ENCODE results near the gene TAS1R1.
"Not testable (repeated sequence)": the region's sequence is repeated elsewhere in the genome, so short reads cannot be mapped to it uniquely, and the experiment has no call there.

Gene TAS1R1

GRCh38 chr1:6523566-6523965 lies 31.5 kb upstream of the TAS1R1 start:
- no peak for DNase-seq

- no peak for DNase-seq
These were observed 28.8 kb upstream of the TAS1R1 start for GRCh38 chr1:6526316-6526715.

- DNase-seq = no peak
These were observed 26.6 kb upstream of the TAS1R1 start for GRCh38 chr1:6528492-6528891.

- no peak for DNase-seq
These were observed 24.5 kb upstream of the TAS1R1 start for GRCh38 chr1:6530504-6531160.

GRCh38 chr1:6531996-6532395 lies 23.1 kb upstream of the TAS1R1 start:
- no peak for DNase-seq

GRCh38 chr1:6534248-6534822 lies 20.8 kb upstream of the TAS1R1 start:
- no peak for DNase-seq

- no peak for DNase-seq
These were observed 19.9 kb upstream of the TAS1R1 start for GRCh38 chr1:6535214-6535613.

GRCh38 chr1:6536291-6536690 lies 18.8 kb upstream of the TAS1R1 start:
- DNase-seq = no peak

GRCh38 chr1:6538956-6539355 lies 16.2 kb upstream of the TAS1R1 start:
- DNase-seq = no peak

- peak in 1 of 2 donors; percentile 8 for DNase-seq
These were observed 10.3 kb upstream of the TAS1R1 start for GRCh38 chr1:6544831-6545230.

- no peak for DNase-seq
These were observed 9.6 kb upstream of the TAS1R1 start for GRCh38 chr1:6545276-6546112.

- no peak for DNase-seq
These were observed 8.8 kb upstream of the TAS1R1 start for GRCh38 chr1:6546326-6546725.

- DNase-seq = no peak
These were observed 7.8 kb upstream of the TAS1R1 start for GRCh38 chr1:6547301-6547700.

GRCh38 chr1:6554031-6554906 lies 838 bp upstream of the TAS1R1 start, which contains the start of gene NOL9:
NOL9 (minus strand) TSS chr1:6554513; CDS start chr1:6554502, 11 bp downstream.
- peak; percentile 90 to 95 for DNase-seq

- no peak for DNase-seq
These were observed 2.5 kb downstream of the TAS1R1 start for GRCh38 chr1:6557597-6557996.

- not testable (repeated sequence) for DNase-seq
These were observed 4.1 kb downstream of the TAS1R1 start for GRCh38 chr1:6559161-6559560.

- no peak for DNase-seq
These were observed 5.2 kb downstream of the TAS1R1 start for GRCh38 chr1:6560267-6560666.

GRCh38 chr1:6569033-6569432 lies 13.9 kb downstream of the TAS1R1 start:
- no peak for DNase-seq

GRCh38 chr1:6570100-6570499 lies 15.0 kb downstream of the TAS1R1 start:
- no peak for DNase-seq

GRCh38 chr1:6570987-6571386 lies 15.9 kb downstream of the TAS1R1 start:
- DNase-seq = no peak

- DNase-seq = no peak
These were observed 17.7 kb downstream of the TAS1R1 start for GRCh38 chr1:6572653-6573383.

GRCh38 chr1:6574025-6574620 lies 19.0 kb downstream of the TAS1R1 start:
- DNase-seq = no peak
